MM.1S (cell line): ENCODE results near the gene PCNP.
"Not testable (repeated sequence)": the region's sequence is repeated elsewhere in the genome, so short reads cannot be mapped to it uniquely, and the experiment has no call there.

Experiments used
- DNase-seq: peaks from one replicate; pipeline ENCODE4 v3.0.0-alpha.2; 2015
- H2AFZ ChIP-seq: fragments of 300-600 bp; sonication (generic); 2 replicates; pipeline ENCODE4 v1.6.0; 2016; ENCODE audit warnings: antibody characterized with exemption, low read length
- H3F3A ChIP-seq: fragments of 300-600 bp; sonication (generic); 2 replicates; pipeline ENCODE4 v1.6.1; 2016; ENCODE audit warnings: mild to moderate bottlenecking, antibody characterized with exemption, low read length, moderate library complexity, mixed read lengths; ENCODE audit not compliant: insufficient read depth
- H3K27ac ChIP-seq: fragments of 300-600 bp; sonication (generic); 2 replicates; pipeline ENCODE4 v1.5.1; 2016; ENCODE audit warnings: mild to moderate bottlenecking, low read length
- H3K27me3 ChIP-seq: fragments of 300-600 bp; sonication (generic); replicated peaks from 2 replicates; pipeline ENCODE4 v1.6.0; 2016; ENCODE audit warnings: low read length; ENCODE audit not compliant: insufficient read depth
- H3K36me3 ChIP-seq: fragments of 300-600 bp; sonication (generic); replicated peaks from 2 replicates; pipeline ENCODE4 v1.6.1; 2016; ENCODE audit warnings: mild to moderate bottlenecking, low read length, mixed read lengths; ENCODE audit not compliant: insufficient read depth
- H3K4me1 ChIP-seq: fragments of 300-600 bp; sonication (generic); 2 replicates; pipeline ENCODE4 v1.6.1; 2016; ENCODE audit warnings: low read length, mixed read lengths
- H3K4me2 ChIP-seq: fragments of 300-600 bp; sonication (generic); 2 replicates; pipeline ENCODE4 v1.6.0; 2016; ENCODE audit warnings: low read depth, low read length
- H3K4me3 ChIP-seq: fragments of 300-600 bp; sonication (generic); 2 replicates; pipeline ENCODE4 v1.5.1; 2016; ENCODE audit warnings: low read length, mixed read lengths
- H3K79me2 ChIP-seq: fragments of 300-600 bp; sonication (generic); 2 replicates; pipeline ENCODE4 v1.6.1; 2016; ENCODE audit warnings: mixed run types, low read length, mixed read lengths
- H3K9ac ChIP-seq: fragments of 300-600 bp; sonication (generic); 2 replicates; pipeline ENCODE4 v1.6.1; 2016; ENCODE audit warnings: low read length, mixed read lengths
- H3K9me2 ChIP-seq: fragments of 300-600 bp; sonication (generic); replicated peaks from 2 replicates; pipeline ENCODE4 v1.6.1; 2016; ENCODE audit warnings: mild to moderate bottlenecking, low read length, mixed read lengths; ENCODE audit not compliant: insufficient read depth
- H3K9me3 ChIP-seq: fragments of 300-600 bp; sonication (generic); replicated peaks from 2 replicates; pipeline ENCODE4 v1.6.1; 2016; ENCODE audit warnings: mild to moderate bottlenecking, low read length, mixed read lengths; ENCODE audit not compliant: insufficient read depth
- H4K20me1 ChIP-seq: fragments of 300-600 bp; sonication (generic); 2 replicates; pipeline ENCODE4 v1.6.1; 2016; ENCODE audit warnings: mild to moderate bottlenecking, low read length, moderate library complexity, mixed read lengths; ENCODE audit not compliant: insufficient read depth
- CTCF ChIP-seq: fragments of 300-600 bp; sonication (generic); IDR thresholded peaks from 2 replicates; pipeline ENCODE4 v1.5.1; 2016; ENCODE audit warnings: antibody characterized with exemption, low read length, mixed read lengths
- EZH2 ChIP-seq: fragments of 300-600 bp; sonication (generic); optimal IDR thresholded peaks from 2 replicates; pipeline ENCODE3; 2017; ENCODE audit warnings: low read depth, mild to moderate bottlenecking, antibody characterized with exemption, low read length, mixed read lengths
- EZH2phosphoT487 ChIP-seq: fragments of 300-600 bp; sonication (generic); IDR thresholded peaks from 2 replicates; pipeline ENCODE4 v1.6.1; 2018; ENCODE audit warnings: antibody characterized with exemption, low read length

The PCNP gene

GRCh38 chr3:101611023-101611422 is 37.0 kb downstream of the PCNP start:
- no peak overlapping the region for H3K9ac ChIP-seq
- H4K20me1 ChIP-seq, result no peaks in the 10 kb centered on the region
- TF ChIP-seq EZH2phosphoT487 (no peak), EZH2 (no peak), CTCF (no peak)
- H3K4me1 ChIP-seq, result no peaks in the 10 kb centered on the region
- H3F3A ChIP-seq, result no peaks in the 10 kb centered on the region
- DNase-seq, result no peak
- H3K4me3 ChIP-seq, result no peak overlapping the region
- no peak overlapping the region for H3K27ac ChIP-seq
- no peak overlapping the region for H2AFZ ChIP-seq
- H3K36me3 ChIP-seq, result no peaks in the 10 kb centered on the region
- H3K79me2 ChIP-seq, result no peaks in the 10 kb centered on the region
- no peaks in the 10 kb centered on the region for H3K27me3 ChIP-seq
- H3K4me2 ChIP-seq, result no peak overlapping the region
- no peaks in the 10 kb centered on the region for H3K9me3 ChIP-seq
- no peaks in the 10 kb centered on the region for H3K9me2 ChIP-seq

GRCh38 chr3:101613014-101613413 is 39.0 kb downstream of the PCNP start:
- H3K27ac ChIP-seq, H3K9ac ChIP-seq, H3K27me3 ChIP-seq, H3K4me2 ChIP-seq, H2AFZ ChIP-seq, H3K79me2 ChIP-seq, H3K4me3 ChIP-seq, H3K9me2 ChIP-seq, H3K4me1 ChIP-seq, H3K36me3 ChIP-seq, DNase-seq, H3K9me3 ChIP-seq, H4K20me1 ChIP-seq, H3F3A ChIP-seq: not testable (repeated sequence)

GRCh38 chr3:101615525-101615924 is 41.5 kb downstream of the PCNP start:
- no peak for DNase-seq
- Histone ChIP-seq H3K4me2 (no peak overlapping the region), H3K79me2 (no peaks in the 10 kb centered on the region), H3K27ac (no peak overlapping the region), H3K9me2 (no peaks in the 10 kb centered on the region), H3K4me1 (no peaks in the 10 kb centered on the region), H3K4me3 (no peak overlapping the region), H4K20me1 (no peaks in the 10 kb centered on the region), H3F3A (no peaks in the 10 kb centered on the region), H3K9me3 (no peaks in the 10 kb centered on the region), H3K36me3 (no peaks in the 10 kb centered on the region), H3K9ac (no peak overlapping the region), H3K27me3 (no peaks in the 10 kb centered on the region), H2AFZ (no peak overlapping the region)
- TF ChIP-seq CTCF, result no peak
- TF ChIP-seq EZH2, result no peak
- no peak for TF ChIP-seq EZH2phosphoT487

- Histone ChIP-seq H3K27me3 (no peaks in the 10 kb centered on the region), H3K4me3 (no peak overlapping the region), H3K9ac (no peak overlapping the region), H3K4me1 (no peaks in the 10 kb centered on the region), H3K79me2 (no peaks in the 10 kb centered on the region), H4K20me1 (no peaks in the 10 kb centered on the region), H3K36me3 (no peaks in the 10 kb centered on the region), H3K9me3 (no peaks in the 10 kb centered on the region), H3K9me2 (no peaks in the 10 kb centered on the region), H3K27ac (no peak overlapping the region), H3K4me2 (no peak overlapping the region), H2AFZ (no peak overlapping the region), H3F3A (no peaks in the 10 kb centered on the region)
- no peak for DNase-seq
- TF ChIP-seq CTCF, result no peak
- no peak for TF ChIP-seq EZH2phosphoT487
- TF ChIP-seq EZH2, result no peak
Observed at GRCh38 chr3:101617478-101617877, 43.5 kb downstream of the PCNP start.
